HepG2 (cell line): ENCODE measurements around the gene BRAT1. TPM values are rescaled to one million over a fixed set of nuclear protein-coding genes. Genes with fewer than 3 reads are reported as not detected.

ENCODE experiments used
- ATAC-seq: fragments of 200-7000 bp; cut with Tn5 transposase; 3 replicates; pipeline ENCODE4 v1.9.1; 2020; ENCODE audit warnings: mild to moderate bottlenecking, moderate library complexity
- BruUV-seq: library from RNA; stranded (reverse); fragments of 400-500 nt; replicated peaks from 2 replicates; lab custom pipeline; 2021; lab: Mats Ljungman, UMichigan
- CTCF ChIA-PET: fragments of 300-600 bp; formaldehyde crosslinking; extraction: SDS; loops from one replicate; lab custom pipeline; 2021; ENCODE audit warnings: low total read pairs, inconsistent platforms, low intra/inter-chr PET ratio; lab: Yijun Ruan, JAX
- POLR2A ChIA-PET: fragments of 350-600 bp; sonication (Branson Sonifier 250); formaldehyde crosslinking; loops from one replicate; lab custom pipeline; 2020; ENCODE audit warnings: antibody characterized with exemption, inconsistent platforms; lab: Yijun Ruan, JAX
- DNase-seq: peaks from one replicate; pipeline ENCODE4 v3.0.0-alpha.2; 2015; ENCODE audit warnings: low spot score
- FAIRE-seq: peaks from 3 replicates; lab custom pipeline; 2011; peaks lifted over from hg19 to GRCh38; lab: Jason Lieb, UNC
- H2AFZ ChIP-seq: one replicate; pipeline ENCODE4 v1.6.1; 2011; ENCODE audit warnings: low read length, inconsistent platforms
- H3K27ac ChIP-seq: fragments of 300-600 bp; 3 replicates; pipeline ENCODE4 v1.8.0; 2011; ENCODE audit warnings: mixed run types, mild to moderate bottlenecking, mixed read lengths, low read length, inconsistent platforms; ENCODE audit not compliant: insufficient read depth; ENCODE audit errors: extremely low read length
- H3K27me3 ChIP-seq, 2 experiments: fragments of 200-600 bp in 1 of 2; 2 replicates in 1 of 2; 3 replicates in 1 of 2; pipeline versions ENCODE4 v1.6.0 to v1.8.0; 2011; ENCODE audit warnings: low read length in 2 of 2, mild to moderate bottlenecking in 2 of 2, moderate library complexity in 2 of 2, inconsistent platforms in 1 of 2; ENCODE audit not compliant: insufficient read depth in 2 of 2, control insufficient read depth in 1 of 2
- H3K36me3 ChIP-seq, 2 experiments: fragments of 200-600 bp in 1 of 2; replicated peaks in 1 of 2; 2 replicates in 1 of 2; 3 replicates in 1 of 2; pipeline versions ENCODE4 v1.5.1 to v1.8.0; 2011; ENCODE audit warnings: low read length in 2 of 2, inconsistent platforms in 1 of 2; ENCODE audit not compliant: insufficient read depth in 2 of 2, control insufficient read depth in 1 of 2
- H3K4me1 ChIP-seq: 2 replicates; pipeline ENCODE4 v1.5.1; 2012; ENCODE audit warnings: low read length, inconsistent platforms; ENCODE audit not compliant: insufficient read depth
- H3K4me2 ChIP-seq: 2 replicates; pipeline ENCODE4 v1.6.0; 2011; ENCODE audit warnings: low read depth, low read length, inconsistent platforms
- H3K4me3 ChIP-seq, 3 experiments: fragments of 200-600 bp in 1 of 3; sonication (generic), shearing (Covaris generic) in 1 of 3; replicated peaks in 1 of 3; 2 replicates each; pipeline ENCODE4 v1.5.1; 2011 to 2016; ENCODE audit warnings: low read length in 3 of 3, inconsistent platforms in 2 of 3, low read depth in 2 of 3, mild to moderate bottlenecking in 2 of 3, control low read depth in 1 of 3, mixed read lengths in 1 of 3; ENCODE audit not compliant: insufficient read depth in 1 of 3
- H3K79me2 ChIP-seq: one replicate; pipeline ENCODE4 v1.6.1; 2011; ENCODE audit warnings: low read length, inconsistent platforms; ENCODE audit not compliant: insufficient read depth
- H3K9ac ChIP-seq: 2 replicates; pipeline ENCODE4 v1.6.0; 2011; ENCODE audit warnings: mild to moderate bottlenecking, low read depth, low read length, inconsistent platforms; ENCODE audit not compliant: insufficient read depth
- H3K9me3 ChIP-seq: 2 replicates; pipeline ENCODE4 v1.5.1; 2012; ENCODE audit warnings: mild to moderate bottlenecking, low read length
- H4K20me1 ChIP-seq: 2 replicates; pipeline ENCODE4 v1.6.0; 2011; ENCODE audit warnings: inconsistent platforms, mild to moderate bottlenecking, low read length, moderate library complexity; ENCODE audit not compliant: insufficient read depth
- ETV5 ChIP-seq: IDR thresholded peaks from 2 replicates; pipeline ENCODE4 v1.6.1; 2018; ENCODE audit warnings: missing biosample characterization, missing genetic modification reagents, inconsistent platforms, borderline replicate concordance
- EZH2 ChIP-seq: conservative IDR thresholded peaks from 2 replicates; pipeline ENCODE4 v1.6.1; 2012; ENCODE audit warnings: mild to moderate bottlenecking, low read depth, low read length, moderate library complexity
- ZNF337 ChIP-seq: sonication (generic); formaldehyde crosslinking; IDR thresholded peaks from 2 replicates; pipeline ENCODE4 v1.5.1; 2020; ENCODE audit warnings: missing genetic modification reagents, low read depth, mild to moderate bottlenecking, borderline replicate concordance
- WGBS: methylation state at CpG from one replicate; pipeline ENCODE4 v1.1.6; 2017; ENCODE audit warnings: low lambda C conversion rate; 5-methylcytosine and 5-hydroxymethylcytosine counted together
- in situ Hi-C: cut with HindIII; loops from 2 replicates; pipeline ENCODE4 v1.10.0; 2017; ENCODE audit warnings: low pct_unique_long_range_greater_than_20kb; ENCODE audit not compliant: extremely low pct_ligation_motif_present
- intact Hi-C: fragments of 100-400 bp; cut with micrococcal nuclease; formaldehyde crosslinking; loops from one replicate; pipeline ENCODE4 v1.10.0; 2022; ENCODE audit not compliant: unreplicated experiment
- polyA plus RNA-seq, 8 experiments: library from polyadenylated mRNA; depleted of rRNA in 3 of 8; stranded (reverse) in 7 of 8; unstranded in 1 of 8; fragments of >200 nt; fragmentation: Illumina TruSeq in 4 of 8; extraction: Trizol in 4 of 8; gene quantifications; 2 replicates each; pipeline versions ENCODE4 v1.2.1 to v1.2.3, GENCODE V29; 2011 to 2016; ENCODE audit warnings: low read depth in 4 of 8, missing spikeins in 1 of 8, mixed read lengths in 1 of 8; ENCODE audit not compliant: insufficient read depth in 1 of 8
- total RNA-seq, 5 experiments: library from RNA; depleted of rRNA; stranded (reverse); fragments of >200 nt; fragmentation: Illumina TruSeq; extraction: Trizol; gene quantifications; 2 replicates each; pipeline ENCODE4 v1.2.3, GENCODE V29; 2016; ENCODE audit warnings: low read depth in 1 of 5
- TF ChIP-seq, protein P1 (sequence below): sonication (generic); formaldehyde crosslinking; IDR thresholded peaks from 2 replicates; pipeline ENCODE4 v1.5.1; 2020; ENCODE audit warnings: missing genetic modification reagents, mild to moderate bottlenecking, borderline replicate concordance
- TF ChIP-seq, protein P2 (sequence below): sonication (generic); formaldehyde crosslinking; IDR thresholded peaks from 2 replicates; pipeline ENCODE4 v1.5.1; 2020; ENCODE audit warnings: mild to moderate bottlenecking, missing genetic modification reagents, moderate library complexity
- TF ChIP-seq, protein P3 (sequence below): sonication (generic); formaldehyde crosslinking; IDR thresholded peaks from 2 replicates; pipeline ENCODE4 v1.5.0; 2020; ENCODE audit warnings: mild to moderate bottlenecking, missing genetic modification reagents, moderate library complexity
- TF ChIP-seq, protein P4 (sequence below): sonication (generic); formaldehyde crosslinking; IDR thresholded peaks from 2 replicates; pipeline ENCODE4 v1.8.1; 2023; ENCODE audit warnings: mild to moderate bottlenecking, moderate library complexity, missing genetic modification reagents
- TF ChIP-seq, protein P5 (sequence below): sonication (generic); formaldehyde crosslinking; IDR thresholded peaks from 2 replicates; pipeline ENCODE4 v1.5.0; 2020; ENCODE audit warnings: mild to moderate bottlenecking, missing genetic modification reagents, borderline replicate concordance

BRAT1 gene
- total and polyA plus RNA-seq, 2 of the 13 experiments (the other 11 are each of a cell fraction or from before 2014, with no cell fraction given), result 10.2 to 20.3 TPM

DNA sequence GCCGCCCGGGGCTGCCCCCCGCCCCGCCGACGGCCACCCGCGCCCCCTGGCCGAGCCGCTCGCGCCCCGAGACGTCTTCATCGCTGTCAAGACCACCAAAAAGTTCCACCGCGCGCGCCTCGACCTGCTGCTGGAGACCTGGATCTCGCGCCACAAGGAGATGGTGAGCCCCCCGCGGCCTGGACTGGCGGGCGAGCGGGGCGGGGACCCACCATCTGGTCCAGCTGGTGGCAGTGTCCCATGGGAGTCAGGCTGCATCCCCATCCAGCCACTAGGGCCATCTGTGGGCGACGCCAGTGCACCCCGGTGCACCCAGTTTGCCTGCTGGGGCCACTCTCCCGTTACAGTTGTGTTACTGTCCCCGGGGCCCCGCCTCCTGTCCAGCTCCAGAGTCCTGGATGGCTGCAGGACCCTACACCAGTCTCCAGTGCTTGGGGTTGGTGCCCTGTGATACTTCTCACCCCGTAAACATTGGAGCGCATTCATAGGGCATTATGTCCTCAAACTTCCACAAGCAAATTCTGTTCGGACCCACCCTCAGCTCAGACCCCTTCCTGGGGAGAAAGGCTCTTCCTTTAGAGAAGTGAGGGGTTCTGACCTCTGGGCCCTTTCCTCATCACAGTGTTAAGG, 35.1 kb downstream of the BRAT1 start:
- no peak for DNase-seq
- no peak overlapping the region for H3K27ac ChIP-seq
- ChIA-PET POLR2A (no interaction called here), CTCF (no interaction called here)
- no peaks in the 10 kb centered on the region for H4K20me1 ChIP-seq
- BruUV-seq, result no TSS peak
- no peak overlapping the region for H2AFZ ChIP-seq
- intact Hi-C loops, result loop anchor here (5.0 kb wide), 1 partner anchor 43 kb away; the partner anchor contains the start of gene GRIFIN
- peak overlapping the region; percentile 66 for H3K4me2 ChIP-seq
- H3K9me3 ChIP-seq, result no peaks in the 10 kb centered on the region
- 0% methylated on average over 1 of the region's 37 CpGs for WGBS
- in situ Hi-C loops, result no loop called here
- H3K27me3 ChIP-seq, result peaks cover 4 to 69% of the 10 kb centered on the region in 2 experiments
- H3K4me1 ChIP-seq, result peaks cover 74% of the 10 kb centered on the region
- no peaks in the 10 kb centered on the region for H3K36me3 ChIP-seq
- no peaks in the 10 kb centered on the region for H3K79me2 ChIP-seq
- peak; percentile 13 for ATAC-seq
- TF ChIP-seq EZH2 (peak; percentile 59; the same call in 1 of the 2 replicates), ETV5 (CRISPR knock-in tag) (no peak), ZNF337 (CRISPR knock-in tag) (no peak)
- TF ChIP-seq, protein P1, sequence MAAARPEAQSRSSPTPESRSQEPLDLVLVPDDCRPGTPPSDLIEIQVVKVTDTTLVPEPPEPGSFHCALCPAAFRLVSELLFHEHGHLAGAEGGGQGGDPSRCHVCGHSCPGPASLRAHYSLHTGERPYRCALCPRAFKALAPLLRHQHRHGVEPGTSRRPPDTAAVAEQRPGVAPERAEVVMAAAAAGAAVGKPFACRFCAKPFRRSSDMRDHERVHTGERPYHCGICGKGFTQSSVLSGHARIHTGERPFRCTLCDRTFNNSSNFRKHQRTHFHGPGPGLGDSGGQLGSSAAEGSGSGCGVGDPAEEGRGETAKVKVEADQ (CRISPR knock-in tag), result 0 out of 2 replicates have a peak, but pooled peaks have one; percentile 35
- TF ChIP-seq, protein P2, sequence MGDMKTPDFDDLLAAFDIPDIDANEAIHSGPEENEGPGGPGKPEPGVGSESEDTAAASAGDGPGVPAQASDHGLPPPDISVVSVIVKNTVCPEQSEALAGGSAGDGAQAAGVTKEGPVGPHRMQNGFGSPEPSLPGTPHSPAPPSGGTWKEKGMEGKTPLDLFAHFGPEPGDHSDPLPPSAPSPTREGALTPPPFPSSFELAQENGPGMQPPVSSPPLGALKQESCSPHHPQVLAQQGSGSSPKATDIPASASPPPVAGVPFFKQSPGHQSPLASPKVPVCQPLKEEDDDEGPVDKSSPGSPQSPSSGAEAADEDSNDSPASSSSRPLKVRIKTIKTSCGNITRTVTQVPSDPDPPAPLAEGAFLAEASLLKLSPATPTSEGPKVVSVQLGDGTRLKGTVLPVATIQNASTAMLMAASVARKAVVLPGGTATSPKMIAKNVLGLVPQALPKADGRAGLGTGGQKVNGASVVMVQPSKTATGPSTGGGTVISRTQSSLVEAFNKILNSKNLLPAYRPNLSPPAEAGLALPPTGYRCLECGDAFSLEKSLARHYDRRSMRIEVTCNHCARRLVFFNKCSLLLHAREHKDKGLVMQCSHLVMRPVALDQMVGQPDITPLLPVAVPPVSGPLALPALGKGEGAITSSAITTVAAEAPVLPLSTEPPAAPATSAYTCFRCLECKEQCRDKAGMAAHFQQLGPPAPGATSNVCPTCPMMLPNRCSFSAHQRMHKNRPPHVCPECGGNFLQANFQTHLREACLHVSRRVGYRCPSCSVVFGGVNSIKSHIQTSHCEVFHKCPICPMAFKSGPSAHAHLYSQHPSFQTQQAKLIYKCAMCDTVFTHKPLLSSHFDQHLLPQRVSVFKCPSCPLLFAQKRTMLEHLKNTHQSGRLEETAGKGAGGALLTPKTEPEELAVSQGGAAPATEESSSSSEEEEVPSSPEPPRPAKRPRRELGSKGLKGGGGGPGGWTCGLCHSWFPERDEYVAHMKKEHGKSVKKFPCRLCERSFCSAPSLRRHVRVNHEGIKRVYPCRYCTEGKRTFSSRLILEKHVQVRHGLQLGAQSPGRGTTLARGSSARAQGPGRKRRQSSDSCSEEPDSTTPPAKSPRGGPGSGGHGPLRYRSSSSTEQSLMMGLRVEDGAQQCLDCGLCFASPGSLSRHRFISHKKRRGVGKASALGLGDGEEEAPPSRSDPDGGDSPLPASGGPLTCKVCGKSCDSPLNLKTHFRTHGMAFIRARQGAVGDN (CRISPR knock-in tag), result peak; percentile 28; the same call in 1 of the 2 replicates
- TF ChIP-seq, protein P3, sequence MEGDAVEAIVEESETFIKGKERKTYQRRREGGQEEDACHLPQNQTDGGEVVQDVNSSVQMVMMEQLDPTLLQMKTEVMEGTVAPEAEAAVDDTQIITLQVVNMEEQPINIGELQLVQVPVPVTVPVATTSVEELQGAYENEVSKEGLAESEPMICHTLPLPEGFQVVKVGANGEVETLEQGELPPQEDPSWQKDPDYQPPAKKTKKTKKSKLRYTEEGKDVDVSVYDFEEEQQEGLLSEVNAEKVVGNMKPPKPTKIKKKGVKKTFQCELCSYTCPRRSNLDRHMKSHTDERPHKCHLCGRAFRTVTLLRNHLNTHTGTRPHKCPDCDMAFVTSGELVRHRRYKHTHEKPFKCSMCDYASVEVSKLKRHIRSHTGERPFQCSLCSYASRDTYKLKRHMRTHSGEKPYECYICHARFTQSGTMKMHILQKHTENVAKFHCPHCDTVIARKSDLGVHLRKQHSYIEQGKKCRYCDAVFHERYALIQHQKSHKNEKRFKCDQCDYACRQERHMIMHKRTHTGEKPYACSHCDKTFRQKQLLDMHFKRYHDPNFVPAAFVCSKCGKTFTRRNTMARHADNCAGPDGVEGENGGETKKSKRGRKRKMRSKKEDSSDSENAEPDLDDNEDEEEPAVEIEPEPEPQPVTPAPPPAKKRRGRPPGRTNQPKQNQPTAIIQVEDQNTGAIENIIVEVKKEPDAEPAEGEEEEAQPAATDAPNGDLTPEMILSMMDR (CRISPR knock-in tag), result 0 out of 2 replicates have a peak, but pooled peaks have one; percentile 13
- TF ChIP-seq, protein P4, sequence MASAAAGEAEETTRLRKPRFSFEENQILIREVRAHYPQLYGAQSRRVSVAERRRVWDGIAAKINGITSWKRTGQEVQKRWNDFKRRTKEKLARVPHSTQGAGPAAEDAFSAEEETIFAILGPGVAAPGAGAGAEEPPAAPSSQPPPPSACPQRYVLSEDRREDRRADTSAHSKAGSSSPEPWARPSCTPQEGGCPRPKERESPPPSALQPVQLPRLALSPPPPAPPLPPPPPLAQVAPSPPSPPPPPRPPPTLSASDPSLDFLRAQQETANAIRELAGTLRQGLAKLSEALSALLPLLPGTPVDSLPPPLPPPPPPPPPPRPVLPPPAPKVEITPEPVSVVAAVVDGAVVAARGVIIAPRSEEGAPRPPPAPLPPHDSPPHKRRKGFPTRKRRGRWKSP (CRISPR knock-in tag), result peak; percentile 31; the same call in 1 of the 2 replicates
- TF ChIP-seq, protein P5, sequence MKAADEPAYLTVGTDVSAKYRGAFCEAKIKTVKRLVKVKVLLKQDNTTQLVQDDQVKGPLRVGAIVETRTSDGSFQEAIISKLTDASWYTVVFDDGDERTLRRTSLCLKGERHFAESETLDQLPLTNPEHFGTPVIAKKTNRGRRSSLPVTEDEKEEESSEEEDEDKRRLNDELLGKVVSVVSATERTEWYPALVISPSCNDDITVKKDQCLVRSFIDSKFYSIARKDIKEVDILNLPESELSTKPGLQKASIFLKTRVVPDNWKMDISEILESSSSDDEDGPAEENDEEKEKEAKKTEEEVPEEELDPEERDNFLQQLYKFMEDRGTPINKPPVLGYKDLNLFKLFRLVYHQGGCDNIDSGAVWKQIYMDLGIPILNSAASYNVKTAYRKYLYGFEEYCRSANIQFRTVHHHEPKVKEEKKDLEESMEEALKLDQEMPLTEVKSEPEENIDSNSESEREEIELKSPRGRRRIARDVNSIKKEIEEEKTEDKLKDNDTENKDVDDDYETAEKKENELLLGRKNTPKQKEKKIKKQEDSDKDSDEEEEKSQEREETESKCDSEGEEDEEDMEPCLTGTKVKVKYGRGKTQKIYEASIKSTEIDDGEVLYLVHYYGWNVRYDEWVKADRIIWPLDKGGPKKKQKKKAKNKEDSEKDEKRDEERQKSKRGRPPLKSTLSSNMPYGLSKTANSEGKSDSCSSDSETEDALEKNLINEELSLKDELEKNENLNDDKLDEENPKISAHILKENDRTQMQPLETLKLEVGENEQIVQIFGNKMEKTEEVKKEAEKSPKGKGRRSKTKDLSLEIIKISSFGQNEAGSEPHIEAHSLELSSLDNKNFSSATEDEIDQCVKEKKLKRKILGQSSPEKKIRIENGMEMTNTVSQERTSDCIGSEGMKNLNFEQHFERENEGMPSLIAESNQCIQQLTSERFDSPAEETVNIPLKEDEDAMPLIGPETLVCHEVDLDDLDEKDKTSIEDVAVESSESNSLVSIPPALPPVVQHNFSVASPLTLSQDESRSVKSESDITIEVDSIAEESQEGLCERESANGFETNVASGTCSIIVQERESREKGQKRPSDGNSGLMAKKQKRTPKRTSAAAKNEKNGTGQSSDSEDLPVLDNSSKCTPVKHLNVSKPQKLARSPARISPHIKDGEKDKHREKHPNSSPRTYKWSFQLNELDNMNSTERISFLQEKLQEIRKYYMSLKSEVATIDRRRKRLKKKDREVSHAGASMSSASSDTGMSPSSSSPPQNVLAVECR (CRISPR knock-in tag), result 0 out of 2 replicates have a peak, but pooled peaks have one; percentile 26
- TF ChIP-seq, all 625 proteins: peak for 6
- FAIRE-seq, result no peak
- no peak overlapping the region for H3K9ac ChIP-seq
- H3K4me3 ChIP-seq, result peak overlapping the region in 2 of 3 experiments; percentile 54 to 66; a peak in 3 of 6 replicates
